Measurements from ENCODE around the gene FOXQ1.
"Not testable (repeated sequence)": the region's sequence is repeated elsewhere in the genome, so short reads cannot be mapped to it uniquely, and the experiment has no call there.

FOXQ1 gene

DNA sequence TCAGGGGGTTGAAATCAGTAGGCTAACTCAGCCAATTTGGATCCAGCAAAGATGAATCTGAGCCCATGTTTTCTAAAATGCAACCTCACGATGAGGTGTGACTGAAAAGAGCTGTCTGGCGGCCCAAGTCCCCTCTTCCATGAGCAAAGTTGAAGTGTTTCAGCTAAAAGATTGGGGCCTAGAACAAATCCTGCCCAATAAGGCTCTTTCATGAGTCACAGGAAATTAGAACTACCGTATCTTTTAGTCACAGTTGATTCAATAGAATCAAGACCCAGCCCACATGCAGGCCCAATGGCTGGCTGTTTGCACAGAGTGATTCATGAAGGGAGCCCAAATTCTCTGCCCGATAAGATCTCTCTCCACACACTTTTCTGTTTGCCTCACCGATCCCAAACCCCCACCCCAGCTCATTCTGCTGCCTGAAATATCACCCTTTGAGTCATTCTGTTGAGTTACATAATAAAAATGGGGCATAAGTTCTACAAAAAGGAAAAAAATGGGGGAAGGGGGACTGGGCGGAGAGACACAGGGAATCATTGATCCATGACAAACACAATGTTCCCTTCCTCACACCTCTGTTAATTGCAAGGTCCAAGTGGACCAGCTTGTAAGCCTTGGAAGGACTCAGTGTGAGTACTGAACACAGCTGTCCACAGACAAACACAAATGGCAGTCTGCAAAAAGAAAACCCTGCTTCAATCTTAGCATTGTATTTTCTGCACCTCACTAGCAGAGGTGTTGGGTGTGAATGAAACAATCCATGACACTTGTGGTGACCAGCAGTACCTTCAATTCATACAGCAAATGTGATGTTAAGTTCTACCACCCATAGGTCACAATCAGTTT is 13.8 kb downstream of the FOXQ1 start:
- DNase-seq: no peak

DNA sequence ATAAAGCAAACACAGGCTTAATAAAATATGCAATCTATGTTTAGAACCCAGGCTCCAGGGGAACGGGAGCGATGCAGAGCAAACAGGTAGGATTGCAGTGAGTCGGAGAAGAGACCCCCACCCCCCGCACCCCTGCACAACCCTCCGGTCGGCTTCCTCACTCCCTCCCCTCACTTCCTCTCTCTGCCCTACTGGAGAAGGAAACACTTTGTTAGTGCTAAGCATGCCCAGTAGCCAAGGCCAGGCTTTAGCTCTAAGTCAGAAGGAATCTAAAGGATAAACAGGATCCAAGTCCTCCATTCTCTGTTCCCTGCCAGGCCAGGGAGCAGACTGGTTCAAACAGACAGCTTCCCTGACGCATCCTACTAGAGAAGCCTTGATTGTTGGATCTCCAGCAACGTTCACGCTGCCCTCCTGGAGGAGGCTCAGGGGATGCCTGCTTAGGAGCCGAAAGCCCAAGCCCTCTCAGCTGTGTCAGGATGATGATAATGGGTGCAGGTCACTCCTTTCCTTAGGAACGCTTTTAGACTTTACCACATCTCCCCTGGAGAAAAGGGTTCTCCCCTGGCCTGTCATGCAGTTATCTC is 14.7 kb downstream of the FOXQ1 start:
- DNase-seq: no peak

- DNase-seq: no peak
These were observed 15.7 kb downstream of the FOXQ1 start for GRCh38 chr6:1327630-1328029.

GRCh38 chr6:1328129-1328800 is 16.4 kb downstream of the FOXQ1 start:
- no peak for DNase-seq

DNA sequence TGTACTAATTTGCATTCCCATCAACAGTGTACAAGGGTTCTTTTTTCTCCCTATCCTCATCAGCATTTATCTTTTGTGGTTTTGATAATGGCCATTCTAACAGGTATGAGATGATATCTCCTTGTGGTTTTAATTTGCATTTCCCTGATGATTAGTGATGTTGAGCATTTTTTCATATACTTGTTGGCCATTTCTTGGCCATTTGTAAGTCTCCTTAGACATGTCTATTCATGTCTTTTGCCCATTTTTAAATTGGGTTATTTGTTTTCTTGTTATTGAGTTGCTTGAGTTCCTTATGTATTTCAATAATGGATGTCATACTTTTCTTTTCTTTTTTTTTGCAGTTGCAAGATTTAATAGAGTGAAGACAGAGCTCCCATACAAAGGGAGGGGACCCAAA is 17.8 kb downstream of the FOXQ1 start:
- no peak for DNase-seq

GRCh38 chr6:1334684-1335083 is 22.8 kb downstream of the FOXQ1 start:
- no peak for DNase-seq

DNA sequence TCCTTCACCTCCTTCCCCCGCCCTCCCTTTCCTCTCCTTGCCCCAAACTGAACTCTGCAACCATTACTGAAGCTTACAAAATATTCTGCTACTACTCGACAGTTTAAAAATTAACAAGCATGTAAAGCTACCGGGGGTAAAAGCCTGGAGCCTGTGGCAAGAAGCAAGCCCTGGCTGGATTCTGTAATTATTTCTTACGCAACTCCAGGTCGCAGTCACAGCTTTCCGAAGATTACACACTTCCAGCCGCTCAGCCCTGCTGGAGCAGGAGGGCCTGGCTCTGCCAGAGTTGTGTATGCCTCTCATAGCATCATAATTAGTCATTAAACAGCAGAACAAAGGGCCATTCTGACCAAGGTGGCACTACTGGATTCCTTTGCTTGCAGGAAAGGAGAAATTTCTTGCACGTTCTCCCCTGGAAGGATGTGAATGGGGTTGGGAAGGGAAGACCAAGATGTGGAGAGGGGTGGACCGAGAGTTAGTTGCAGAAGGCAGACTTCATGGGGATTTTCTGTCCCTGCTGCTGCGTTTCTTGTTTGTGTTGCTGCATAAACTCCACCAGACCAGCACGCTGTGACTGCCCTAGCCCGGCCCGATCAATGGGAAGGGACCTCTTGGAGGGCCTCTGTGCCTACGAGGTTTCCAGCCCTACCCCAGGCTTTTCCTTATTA is 23.6 kb downstream of the FOXQ1 start:
- DNase-seq: no peak

DNA sequence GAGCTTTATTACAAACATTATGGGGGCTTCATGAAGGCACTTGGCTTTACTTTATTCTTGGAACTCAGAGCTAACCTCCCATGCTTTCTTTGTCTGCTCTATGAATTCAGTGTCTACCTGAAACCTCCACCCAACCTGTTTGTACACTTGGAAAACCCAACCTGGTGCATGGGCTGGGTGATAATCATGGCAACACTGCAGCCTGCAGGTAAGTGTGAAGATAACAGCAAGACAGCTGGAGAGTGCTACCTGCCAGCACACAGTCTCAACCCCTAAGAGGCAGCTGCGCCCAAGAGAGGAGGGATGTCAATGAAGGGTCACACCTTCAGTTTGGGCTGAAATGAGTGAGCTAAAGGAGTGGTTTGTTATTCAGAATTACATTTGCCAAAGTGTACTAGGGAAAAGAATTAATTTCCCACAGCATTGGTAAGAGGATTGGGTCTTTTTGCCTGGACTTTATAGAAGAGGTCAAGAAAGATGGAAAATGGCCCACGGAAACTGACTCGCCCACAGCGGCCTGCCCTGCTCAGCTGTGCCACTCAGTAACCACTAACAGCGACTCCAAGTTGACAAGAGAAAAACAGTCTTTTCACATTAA is 24.4 kb downstream of the FOXQ1 start:
- no peak for DNase-seq

DNA sequence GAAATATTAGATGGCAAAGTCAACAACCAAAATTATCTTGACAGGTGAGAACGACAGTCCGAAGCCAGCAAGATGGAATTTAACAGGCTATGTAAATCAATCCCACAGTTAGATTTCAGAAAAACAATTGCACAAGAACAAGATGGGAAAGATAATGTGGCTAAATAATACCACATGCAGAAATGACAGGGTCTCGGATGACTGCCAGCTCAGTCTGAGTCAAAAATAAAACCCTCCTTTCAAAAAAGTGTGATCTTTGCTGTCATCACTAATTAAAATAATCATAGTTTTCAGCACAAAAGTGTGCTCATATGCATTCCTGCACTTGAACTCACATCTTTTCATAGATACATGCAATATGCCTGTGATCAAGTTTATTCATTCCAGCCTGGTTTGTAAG is 25.9 kb downstream of the FOXQ1 start:
- DNase-seq: no peak

- DNase-seq: no peak
These were observed 34.2 kb downstream of the FOXQ1 start for GRCh38 chr6:1346101-1346500.

DNA sequence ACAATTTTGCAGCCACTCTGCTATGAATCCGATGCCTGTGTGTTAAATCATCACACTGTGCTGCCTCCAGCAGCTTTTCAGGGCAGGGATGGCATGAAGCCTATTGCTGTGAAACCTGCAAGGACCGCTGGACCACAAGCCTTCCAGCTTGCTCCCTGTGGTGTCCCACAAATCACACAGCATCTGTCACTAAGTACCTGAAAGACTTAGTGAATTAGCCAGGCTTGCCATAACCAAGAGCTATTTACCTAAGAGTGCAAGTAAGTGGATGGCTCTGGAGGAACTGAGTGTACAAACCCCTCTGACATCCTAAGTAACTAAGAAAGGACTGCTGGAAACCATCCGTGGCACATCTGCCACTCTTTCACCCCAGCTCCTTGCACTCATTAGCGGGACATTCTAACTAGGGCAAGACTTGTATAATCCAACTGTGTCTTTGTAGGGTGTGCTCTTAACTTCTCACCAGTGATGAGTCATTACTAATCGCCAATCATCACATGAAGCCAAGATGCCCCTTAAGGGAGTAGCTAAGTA is 34.7 kb downstream of the FOXQ1 start:
- DNase-seq: no peak

- no peak for DNase-seq
These were observed 35.3 kb downstream of the FOXQ1 start for GRCh38 chr6:1347161-1347560.

DNA sequence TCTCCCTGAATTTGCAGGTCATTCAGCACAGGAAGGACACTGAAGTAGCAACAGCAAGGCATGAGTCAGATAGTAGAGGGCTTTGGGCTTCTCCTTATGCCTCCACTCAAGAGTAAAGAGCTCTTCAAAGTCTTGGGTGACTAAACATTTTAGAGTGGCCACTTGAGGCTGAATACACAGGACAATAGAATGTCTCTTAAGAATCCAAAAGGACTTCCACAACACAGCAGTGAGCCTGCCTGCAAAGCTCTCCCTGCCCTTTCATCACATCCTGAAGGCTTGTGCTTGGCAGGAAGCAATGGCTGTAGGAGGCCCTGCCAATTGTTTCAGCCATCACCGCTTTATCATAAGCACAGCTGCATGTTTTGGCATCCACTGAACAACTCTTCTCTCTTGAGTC is 36.8 kb downstream of the FOXQ1 start:
- DNase-seq: no peak

GRCh38 chr6:1349655-1350054 is 37.8 kb downstream of the FOXQ1 start:
- DNase-seq: no peak

- DNase-seq: no peak
These were observed 39.6 kb downstream of the FOXQ1 start for GRCh38 chr6:1351381-1352008.

- DNase-seq: not testable (repeated sequence)
These were observed 43.2 kb downstream of the FOXQ1 start for GRCh38 chr6:1355068-1355467.

- not testable (repeated sequence) for DNase-seq
These were observed 49.8 kb downstream of the FOXQ1 start for GRCh38 chr6:1361717-1362116.

DNA sequence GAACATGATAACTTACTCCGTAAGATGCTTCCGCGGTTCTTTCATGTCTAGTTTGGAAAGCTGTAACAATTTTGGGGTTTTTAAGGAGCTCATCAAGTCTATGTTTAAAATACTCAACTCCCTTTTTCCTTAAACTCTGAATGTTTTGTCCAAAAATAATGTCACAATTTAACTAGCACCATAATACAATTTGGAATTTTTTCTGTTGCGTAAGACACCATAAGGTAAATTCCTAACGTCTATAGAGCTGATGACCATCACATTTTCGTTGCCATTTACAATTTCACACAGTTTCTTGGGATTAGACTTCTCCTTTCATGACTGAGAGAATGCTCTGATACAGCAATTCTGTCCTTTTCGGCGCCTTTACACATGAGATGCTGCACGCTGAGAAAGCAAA is 50.7 kb downstream of the FOXQ1 start:
- DNase-seq: no peak

DNA sequence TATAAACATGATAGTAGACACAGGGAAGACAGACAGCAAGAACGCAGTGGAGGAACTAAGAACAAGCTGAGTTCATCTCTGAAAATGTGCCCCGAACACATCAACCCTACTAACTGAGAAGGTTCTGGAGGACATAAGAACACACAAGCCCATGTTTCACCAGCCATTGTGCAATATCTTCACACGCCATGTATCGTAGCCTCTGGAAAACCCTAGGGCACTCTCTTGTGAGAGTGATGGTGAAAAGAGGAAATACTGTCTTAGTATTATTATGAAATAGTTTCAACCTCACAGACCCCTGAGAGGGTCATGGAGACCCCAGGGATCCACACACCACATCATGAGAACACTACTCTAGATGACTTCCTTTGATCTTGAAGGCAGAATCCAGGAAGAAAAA is 51.4 kb downstream of the FOXQ1 start:
- no peak for DNase-seq

DNA sequence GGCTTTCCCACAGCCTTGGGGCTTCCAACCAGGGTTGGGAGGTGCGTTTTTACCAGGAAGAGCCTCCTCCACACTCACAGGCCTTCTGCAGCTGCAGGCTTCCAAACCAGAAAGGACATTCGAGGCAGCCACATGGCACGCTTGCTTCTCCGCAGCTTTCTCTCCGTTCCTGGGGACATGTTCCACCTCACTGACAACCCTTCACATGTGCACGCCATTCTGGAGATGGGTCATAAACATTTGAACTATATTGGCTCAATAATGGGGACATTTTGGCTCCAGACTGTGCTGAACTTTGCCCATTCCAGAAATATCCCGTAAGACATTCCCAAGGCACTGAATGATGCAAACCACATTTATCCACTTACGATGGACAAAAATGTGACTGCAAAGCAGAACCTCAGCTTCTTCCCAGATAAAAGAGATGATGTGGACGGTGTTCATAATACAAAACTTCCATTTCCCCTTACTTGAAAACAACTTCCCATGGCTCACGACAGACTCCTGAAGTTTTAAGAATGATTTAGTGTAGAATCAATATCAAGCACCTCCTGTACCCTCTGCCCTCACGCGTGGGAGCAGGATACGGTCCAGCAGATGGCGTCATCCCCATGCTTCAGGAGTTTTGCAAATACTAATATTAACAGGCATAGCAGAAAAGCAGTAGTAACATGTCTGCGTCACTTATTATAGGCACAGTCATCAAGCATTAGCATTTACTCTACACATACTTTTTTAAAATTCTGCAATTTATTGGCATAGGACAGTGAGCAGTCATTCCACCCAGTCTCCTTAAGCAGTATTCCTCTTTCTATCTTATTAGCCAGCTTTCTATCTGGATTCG is 52.1 kb downstream of the FOXQ1 start:
- DNase-seq: no peak
